ENCODE measurements around the gene CXorf65.

CXorf65 gene

GRCh38 chrX:71068044-71068918 lies 38.3 kb downstream of the CXorf65 start, which contains the start of gene SNX12:
SNX12 (minus strand) TSS chrX:71068334; CDS start chrX:71068306, 28 bp downstream.
- Mint-ChIP-seq H3K4me3 (peak within 1 kb of the TSS; percentile 94), H3K36me3 (ENCODE audit: low read depth) (no peaks in the 10 kb centered on the region), H3K4me1 (peaks cover 13% of the 10 kb centered on the region), H3K27me3 (ENCODE audit: low read depth, poor library complexity) (peaks cover 6% of the 10 kb centered on the region), H3K27ac (peak within 1 kb of the TSS; percentile 92), H3K9me3 (peaks cover 39% of the 10 kb centered on the region)
- no peak for TF ChIP-seq CTCF (IDR thresholded peaks at IDR 0.05)
- peak; percentile 77 for DNase-seq

- Mint-ChIP-seq H3K36me3 (ENCODE audit: low read depth) (peaks cover 3% of the 10 kb centered on the region), H3K27ac (peak overlapping the region; percentile 68), H3K27me3 (ENCODE audit: low read depth, poor library complexity) (peaks cover 6% of the 10 kb centered on the region), H3K4me3 (peak overlapping the region; percentile 94), H3K4me1 (peaks cover 13% of the 10 kb centered on the region), H3K9me3 (peaks cover 37% of the 10 kb centered on the region)
- no peak for TF ChIP-seq CTCF (IDR thresholded peaks at IDR 0.05)
- DNase-seq, result no peak
Observed at GRCh38 chrX:71067712-71068043, 38.9 kb downstream of the CXorf65 start.

- Mint-ChIP-seq H3K36me3 (ENCODE audit: low read depth) (peaks cover 6% of the 10 kb centered on the region), H3K4me1 (peaks cover 13% of the 10 kb centered on the region), H3K27me3 (ENCODE audit: low read depth, poor library complexity) (peaks cover 6% of the 10 kb centered on the region), H3K27ac (no peak overlapping the region), H3K4me3 (peak overlapping the region; percentile 94), H3K9me3 (peaks cover 34% of the 10 kb centered on the region)
- no peak for DNase-seq
- TF ChIP-seq CTCF (IDR thresholded peaks at IDR 0.05), result no peak
Observed at GRCh38 chrX:71067089-71067488, 39.5 kb downstream of the CXorf65 start.

- Mint-ChIP-seq H3K9me3 (peaks cover 37% of the 10 kb centered on the region), H3K4me3 (no peak overlapping the region), H3K27ac (no peak overlapping the region), H3K36me3 (ENCODE audit: low read depth) (peaks cover 19% of the 10 kb centered on the region), H3K4me1 (no peaks in the 10 kb centered on the region), H3K27me3 (ENCODE audit: low read depth, poor library complexity) (no peaks in the 10 kb centered on the region)
- no peak for DNase-seq
- no peak for TF ChIP-seq CTCF (IDR thresholded peaks at IDR 0.05)
Observed at GRCh38 chrX:71060127-71060526, 46.4 kb downstream of the CXorf65 start.

- H3K4me1 Mint-ChIP-seq, result peaks cover 4% of the 10 kb centered on the region
- no peaks in the 10 kb centered on the region for H3K27me3 Mint-ChIP-seq (ENCODE audit: low read depth, poor library complexity)
- no peak overlapping the region for H3K27ac Mint-ChIP-seq
- DNase-seq, result no peak
- H3K9me3 Mint-ChIP-seq, result peaks cover 35% of the 10 kb centered on the region
- H3K4me3 Mint-ChIP-seq, result no peak overlapping the region
- no peak for TF ChIP-seq CTCF (IDR thresholded peaks at IDR 0.05)
- peaks cover 24% of the 10 kb centered on the region for H3K36me3 Mint-ChIP-seq (ENCODE audit: low read depth)
Observed at GRCh38 chrX:71057848-71058530, 48.6 kb downstream of the CXorf65 start.
